H9 (cell line): Measurements from ENCODE around the gene SIGLEC12. TPM values are rescaled to one million over a fixed set of nuclear protein-coding genes. Genes with fewer than 3 reads are reported as not detected.

Experiments used
- DNase-seq: peaks from one replicate; pipeline ENCODE4 v3.0.0-alpha.2; 2017
- H2AFZ ChIP-seq: one replicate; pipeline ENCODE4 v1.6.1; 2013; ENCODE audit warnings: mild to moderate bottlenecking, low read length, control low read depth, moderate library complexity
- H2AK5ac ChIP-seq: 2 replicates; pipeline ENCODE4 v1.6.1; 2013; ENCODE audit warnings: low read length, control low read depth, mixed read lengths; ENCODE audit not compliant: insufficient read length
- H2BK120ac ChIP-seq: one replicate; pipeline ENCODE4 v1.6.1; 2013; ENCODE audit warnings: low read depth, mild to moderate bottlenecking, low read length, control low read depth, inconsistent platforms; ENCODE audit not compliant: poor library complexity, severe bottlenecking
- H2BK12ac ChIP-seq: 2 replicates; pipeline ENCODE4 v1.6.1; 2013; ENCODE audit warnings: low read length, control low read depth, mixed read lengths, low read depth; ENCODE audit not compliant: insufficient read length
- H2BK15ac ChIP-seq: 2 replicates; pipeline ENCODE4 v1.6.1; 2013; ENCODE audit warnings: low read depth, low read length, control low read depth
- H2BK20ac ChIP-seq: one replicate; pipeline ENCODE4 v1.6.1; 2013; ENCODE audit warnings: low read depth, mild to moderate bottlenecking, low read length, control low read depth, inconsistent platforms; ENCODE audit not compliant: poor library complexity, severe bottlenecking
- H2BK5ac ChIP-seq: 2 replicates; pipeline ENCODE4 v1.6.1; 2013; ENCODE audit warnings: low read length, control low read depth, mixed read lengths; ENCODE audit not compliant: insufficient read length
- H3K14ac ChIP-seq: 2 replicates; pipeline ENCODE4 v1.6.1; 2013; ENCODE audit warnings: low read length, control low read depth; ENCODE audit not compliant: insufficient read depth
- H3K18ac ChIP-seq: 2 replicates; pipeline ENCODE4 v1.6.1; 2013; ENCODE audit warnings: low read depth, mild to moderate bottlenecking, mixed read lengths, low read length, control low read depth; ENCODE audit not compliant: insufficient read length
- H3K23ac ChIP-seq: 2 replicates; pipeline ENCODE4 v1.6.1; 2013; ENCODE audit warnings: low read length, control low read depth, mixed read lengths, low read depth; ENCODE audit not compliant: insufficient read length
- H3K23me2 ChIP-seq: 2 replicates; pipeline ENCODE4 v1.6.1; 2013; ENCODE audit warnings: low read depth, mild to moderate bottlenecking, mixed read lengths, low read length, control low read depth; ENCODE audit not compliant: insufficient read length, poor library complexity, severe bottlenecking
- H3K27ac ChIP-seq: 2 replicates; pipeline ENCODE4 v1.5.1; 2013; ENCODE audit warnings: low read length, control low read depth, mixed read lengths, low read depth; ENCODE audit not compliant: insufficient read length
- H3K27me3 ChIP-seq: 2 replicates; pipeline ENCODE4 v1.6.1; 2013; ENCODE audit warnings: low read length, control low read depth, inconsistent platforms; ENCODE audit not compliant: insufficient read depth
- H3K4ac ChIP-seq: 2 replicates; pipeline ENCODE4 v1.6.1; 2013; ENCODE audit warnings: low read depth, mild to moderate bottlenecking, control low read depth, inconsistent platforms, low read length, moderate library complexity
- H3K4me1 ChIP-seq: 2 replicates; pipeline ENCODE4 v1.6.1; 2013; ENCODE audit warnings: low read length, control low read depth, inconsistent platforms; ENCODE audit not compliant: insufficient read depth
- H3K4me2 ChIP-seq: 2 replicates; pipeline ENCODE4 v1.6.1; 2013; ENCODE audit warnings: low read length, control low read depth, mixed read lengths; ENCODE audit not compliant: insufficient read length, insufficient read depth
- H3K56ac ChIP-seq: 2 replicates; pipeline ENCODE4 v1.6.1; 2013; ENCODE audit warnings: low read depth, mild to moderate bottlenecking, mixed read lengths, low read length, control low read depth; ENCODE audit not compliant: insufficient read length
- H3K79me1 ChIP-seq: 2 replicates; pipeline ENCODE4 v1.6.1; 2013; ENCODE audit warnings: low read depth, mild to moderate bottlenecking, moderate library complexity, low read length, control low read depth, inconsistent platforms; ENCODE audit not compliant: insufficient read depth, poor library complexity, severe bottlenecking
- H3K79me2 ChIP-seq: 2 replicates; pipeline ENCODE4 v1.6.1; 2013; ENCODE audit warnings: low read length, control low read depth, inconsistent platforms; ENCODE audit not compliant: insufficient read depth
- H3K9ac ChIP-seq: 2 replicates; pipeline ENCODE4 v1.6.1; 2013; ENCODE audit warnings: low read length, control low read depth, mixed read lengths; ENCODE audit not compliant: insufficient read length; ENCODE audit errors: extremely low read depth
- H3K9me3 ChIP-seq: one replicate; pipeline ENCODE4 v1.6.1; 2013; ENCODE audit warnings: low read depth, low read length, inconsistent platforms; ENCODE audit not compliant: control insufficient read depth
- H3T11ph ChIP-seq: one replicate; pipeline ENCODE4 v1.6.1; 2013; ENCODE audit warnings: mild to moderate bottlenecking, low read length, control low read depth, inconsistent platforms
- H4K20me1 ChIP-seq: one replicate; pipeline ENCODE4 v1.6.1; 2013; ENCODE audit not compliant: control insufficient read depth, insufficient read length, insufficient read depth
- H4K5ac ChIP-seq: 2 replicates; pipeline ENCODE4 v1.6.1; 2013; ENCODE audit warnings: low read depth, mild to moderate bottlenecking, mixed read lengths, low read length, control low read depth; ENCODE audit not compliant: insufficient read length
- H4K8ac ChIP-seq: replicated peaks from 2 replicates; pipeline ENCODE4 v1.6.1; 2013; ENCODE audit warnings: low read length, control low read depth, mixed read lengths, low read depth; ENCODE audit not compliant: insufficient read length
- H4K91ac ChIP-seq: 2 replicates; pipeline ENCODE4 v1.6.1; 2013; ENCODE audit warnings: low read depth, mild to moderate bottlenecking, moderate library complexity, mixed read lengths, low read length, control low read depth; ENCODE audit not compliant: insufficient read length
- H3K27ac Mint-ChIP-seq, 3 experiments: 2 replicates in 2 of 3; 3 replicates in 1 of 3; pipeline ENCODE4 v1.8.0; 2020 to 2021; ENCODE audit warnings: mixed read lengths in 3 of 3, mild to moderate bottlenecking in 1 of 3, moderate library complexity in 1 of 3
- H3K27me3 Mint-ChIP-seq: 2 replicates; pipeline ENCODE4 v1.8.0; 2021; ENCODE audit warnings: low read depth, mild to moderate bottlenecking, moderate library complexity, mixed read lengths
- H3K36me3 Mint-ChIP-seq, 3 experiments: 2 replicates in 2 of 3; 3 replicates in 1 of 3; pipeline ENCODE4 v1.8.0; 2020 to 2021; ENCODE audit warnings: low read depth in 3 of 3, mixed read lengths in 3 of 3; ENCODE audit not compliant: insufficient read depth in 1 of 3
- H3K4me1 Mint-ChIP-seq, 2 experiments: 2 replicates each; pipeline ENCODE4 v1.8.0; 2020; ENCODE audit warnings: mixed read lengths in 2 of 2
- H3K4me3 Mint-ChIP-seq, 2 experiments: 2 replicates in 1 of 2; 3 replicates in 1 of 2; pipeline ENCODE4 v1.8.0; 2020 to 2021; ENCODE audit warnings: mild to moderate bottlenecking in 2 of 2, mixed read lengths in 2 of 2, moderate library complexity in 1 of 2
- H3K9me3 Mint-ChIP-seq, 2 experiments: 2 replicates in 1 of 2; 3 replicates in 1 of 2; pipeline ENCODE4 v1.8.0; 2020; ENCODE audit warnings: mild to moderate bottlenecking in 2 of 2, mixed read lengths in 2 of 2, moderate library complexity in 1 of 2
- CTCF ChIP-seq: fragments of 200-600 bp; sonication (generic); conservative IDR thresholded peaks from 3 replicates; pipeline ENCODE4 v1.8.0; 2021; ENCODE audit warnings: antibody characterized with exemption, mild to moderate bottlenecking
- WGBS: extraction: QIAGEN DNeasy Blood & Tissue Kit; methylation state at CpG from one replicate; pipeline ENCODE4 v1.1.7; 2013; ENCODE audit warnings: missing lambda C conversion rate, low lambda C conversion rate, mixed read lengths; ENCODE audit not compliant: insufficient read length; ENCODE audit errors: extremely low coverage; 5-methylcytosine and 5-hydroxymethylcytosine counted together
- total RNA-seq: library from RNA; stranded (reverse); gene quantifications from 2 replicates; pipeline ENCODE4 v1.2.1, GENCODE V29; 2021

SIGLEC12 gene
- total RNA-seq, 1 experiment from 2014 or later: not detected

- H3T11ph ChIP-seq: no peak overlapping the region
- no peak overlapping the region for H2BK15ac ChIP-seq
- H2BK120ac ChIP-seq: no peak overlapping the region
- H3K23ac ChIP-seq: no peak overlapping the region
- no peak overlapping the region for H3K27ac Mint-ChIP-seq
- H4K91ac ChIP-seq: no peak overlapping the region
- H3K79me1 ChIP-seq: no peaks in the 10 kb centered on the region
- no peak overlapping the region for H4K8ac ChIP-seq
- H3K27me3 ChIP-seq: no peaks in the 10 kb centered on the region
- WGBS: no CpG with 5 or more reads among the region's 4 CpGs
- no peaks in the 10 kb centered on the region for H4K20me1 ChIP-seq
- H3K9ac ChIP-seq: no peak overlapping the region
- no peak overlapping the region for H3K56ac ChIP-seq
- H3K4me1 Mint-ChIP-seq: no peaks in the 10 kb centered on the region
- H2BK12ac ChIP-seq: no peak overlapping the region
- no peak overlapping the region for H4K5ac ChIP-seq
- H3K79me2 ChIP-seq: no peaks in the 10 kb centered on the region
- no peak overlapping the region for H2BK5ac ChIP-seq
- no peak overlapping the region for H3K18ac ChIP-seq
- peaks cover 32% of the 10 kb centered on the region for H3K27me3 Mint-ChIP-seq
- no peak overlapping the region for H2AK5ac ChIP-seq
- no peaks in the 10 kb centered on the region for H3K23me2 ChIP-seq
- H3K4me2 ChIP-seq: no peak overlapping the region
- H3K14ac ChIP-seq: no peak overlapping the region
- H3K36me3 Mint-ChIP-seq: peaks cover 0 to 17% (median 0%) of the 10 kb centered on the region in 3 experiments; a peak in 3 of 7 replicates
- TF ChIP-seq CTCF: no peak
- no peak overlapping the region for H2BK20ac ChIP-seq
- H3K4me3 Mint-ChIP-seq: no peak overlapping the region
- H3K9me3 ChIP-seq: no peaks in the 10 kb centered on the region
- no peak for DNase-seq
- H2AFZ ChIP-seq: no peak overlapping the region
- H3K4me1 ChIP-seq: no peaks in the 10 kb centered on the region
- no peak overlapping the region for H3K27ac ChIP-seq
- peaks cover 36 to 90% of the 10 kb centered on the region in 2 experiments for H3K9me3 Mint-ChIP-seq
- H3K4ac ChIP-seq: no peak overlapping the region
Measured at GRCh38 chr19:51539821-51540366, 38.3 kb upstream of the SIGLEC12 start.
